CD4-positive, alpha-beta T cell treated with Interleukin-1 beta for 1 hour (primary cell): Measurements from ENCODE around the gene TVP23A.

Experiments used
- DNase-seq, 2 donors: peaks; one replicate each; pipeline ENCODE4 v3.0.0-alpha.2; 2020 to 2022

The TVP23A gene

DNA sequence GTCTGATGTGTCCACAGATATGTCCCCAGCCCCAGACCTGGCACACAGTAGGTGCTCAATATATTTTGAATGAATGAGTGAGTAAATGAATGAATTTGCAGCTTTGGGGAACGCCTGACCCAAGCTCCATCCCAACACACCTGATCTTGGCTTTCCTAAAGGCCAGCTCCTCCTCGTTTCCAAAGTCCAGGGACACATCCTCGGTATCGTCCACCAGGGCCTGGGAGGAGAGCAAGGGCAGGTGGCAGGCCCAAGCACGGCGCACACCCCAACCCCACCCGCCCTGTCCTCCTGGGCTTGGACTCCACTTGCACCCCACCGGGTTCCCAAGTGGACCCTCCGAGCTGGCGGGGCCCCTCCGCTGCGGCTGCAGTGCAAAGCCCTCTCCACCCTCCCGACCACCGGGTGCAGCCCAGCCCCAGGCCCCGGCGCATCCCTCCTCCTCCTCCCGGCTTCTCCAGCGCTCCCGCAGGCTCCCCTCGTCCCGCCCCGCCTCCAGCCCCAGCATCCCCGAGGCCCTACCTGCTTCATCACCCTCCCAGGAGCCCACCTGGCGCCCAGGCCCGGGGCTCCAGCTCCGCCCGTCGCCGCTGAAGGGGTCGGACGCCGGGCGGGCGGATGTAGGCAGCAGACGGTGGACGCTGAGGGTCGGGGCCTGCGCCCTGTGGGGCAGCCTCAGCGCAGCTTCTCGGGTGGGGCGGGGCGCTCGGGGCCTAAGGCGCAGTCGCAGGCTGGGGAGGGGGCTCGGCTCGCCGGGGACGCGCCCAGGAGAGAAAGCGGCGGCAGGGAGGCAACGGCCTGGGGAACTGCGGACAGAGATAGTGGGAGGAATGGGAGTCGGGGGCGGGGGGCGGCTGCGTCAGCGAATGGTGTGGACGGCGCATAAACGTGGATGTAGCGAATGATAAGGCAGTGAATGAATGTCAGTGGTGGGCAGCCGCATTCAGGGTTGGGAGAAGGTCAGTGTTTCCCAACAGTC lies at the start of gene TVP23A:
TVP23A (minus strand) TSS at position 832 of the 979 bp plus-strand sequence; CDS start at position 531, 301 bp downstream.
- no peak for DNase-seq

DNA sequence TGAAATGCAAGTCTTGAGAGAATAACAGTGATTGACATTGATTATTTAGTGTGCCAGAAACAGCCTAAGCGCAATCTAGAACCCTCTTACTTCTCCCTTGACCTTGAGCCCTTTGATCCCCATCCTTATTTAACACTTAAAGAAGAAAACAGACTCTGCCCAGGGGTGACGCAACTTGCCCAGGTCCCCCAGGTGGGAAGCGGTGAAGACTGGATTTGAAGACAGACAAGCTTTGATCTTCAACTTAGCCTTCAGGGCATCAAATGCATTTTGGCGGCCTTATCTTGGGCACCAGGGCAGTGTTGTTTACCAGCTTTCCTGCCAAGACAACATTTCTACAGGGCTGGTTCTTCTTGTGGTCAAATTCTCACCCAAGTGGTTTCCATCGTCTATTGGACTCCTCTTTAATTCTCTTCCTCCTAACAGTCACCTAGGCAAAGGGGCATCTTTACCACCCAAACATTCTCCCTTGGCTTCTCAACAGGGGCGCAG lies 49.6 kb upstream of the TVP23A start:
- DNase-seq = no peak

DNA sequence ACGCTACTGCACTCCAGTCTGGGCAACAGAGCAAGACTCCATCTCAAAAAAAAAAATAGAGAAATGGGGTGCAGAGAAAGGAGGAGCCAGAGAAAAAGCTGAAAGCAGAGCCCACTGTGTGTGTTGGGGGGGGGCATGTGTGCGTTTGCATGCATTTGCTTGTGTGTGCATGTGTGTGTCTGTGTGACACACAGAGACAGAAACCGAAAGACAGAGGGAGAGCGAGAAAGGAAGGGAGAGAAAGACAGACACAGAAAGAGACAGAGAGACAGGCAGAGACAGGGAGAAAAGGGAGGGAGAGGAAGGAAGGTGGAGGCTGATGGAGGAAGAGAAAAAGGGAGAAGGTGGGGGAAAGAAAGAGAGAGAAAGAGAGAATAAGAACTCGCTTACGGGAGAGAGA lies 48.6 kb upstream of the TVP23A start:
- no peak for DNase-seq

DNA sequence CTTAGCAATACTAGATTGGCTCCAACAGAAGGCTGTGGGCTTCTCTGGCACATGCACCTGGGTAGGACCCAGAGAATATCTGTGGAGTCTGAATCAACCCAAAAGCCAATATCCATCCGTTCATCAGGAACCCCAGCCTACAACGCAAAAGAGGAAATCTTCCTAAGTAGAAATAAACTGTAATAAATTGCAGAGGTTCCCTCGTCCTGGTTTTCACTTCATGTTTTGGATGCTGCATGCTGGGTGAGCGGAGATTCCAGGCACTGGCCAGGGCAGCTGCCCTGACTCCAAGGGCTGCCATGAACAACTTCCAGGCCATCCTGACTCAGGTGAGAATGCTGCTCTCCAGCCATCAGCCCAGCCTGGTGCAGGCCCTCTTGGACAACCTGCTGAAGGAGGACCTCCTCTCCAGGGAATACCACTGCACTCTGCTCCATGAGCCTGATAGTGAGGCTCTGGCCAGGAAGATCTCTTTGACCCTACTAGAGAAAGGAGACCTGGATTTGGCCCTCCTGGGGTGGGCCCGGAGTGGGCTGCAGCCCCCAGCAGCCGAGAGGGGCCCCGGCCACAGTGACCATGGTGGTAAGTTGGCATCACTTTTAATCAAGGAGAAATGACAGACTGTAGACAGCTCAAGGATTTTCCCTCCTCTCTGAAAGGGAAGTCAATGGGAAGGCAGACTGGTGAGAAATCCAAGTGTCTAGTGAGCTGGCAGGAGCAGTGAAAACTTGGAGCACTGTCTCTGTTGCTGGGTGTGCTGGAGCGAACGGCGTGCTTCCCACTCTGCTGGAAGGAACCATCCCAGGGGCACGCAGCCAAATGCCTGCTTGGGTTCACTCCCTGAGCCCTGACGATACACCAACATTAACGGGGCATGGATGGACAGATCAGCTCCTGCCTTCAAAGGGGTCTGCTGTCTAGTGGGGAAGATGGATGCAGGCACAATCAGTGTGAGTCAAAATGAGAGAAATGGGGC lies 47.7 kb upstream of the TVP23A start:
- no peak for DNase-seq

DNA sequence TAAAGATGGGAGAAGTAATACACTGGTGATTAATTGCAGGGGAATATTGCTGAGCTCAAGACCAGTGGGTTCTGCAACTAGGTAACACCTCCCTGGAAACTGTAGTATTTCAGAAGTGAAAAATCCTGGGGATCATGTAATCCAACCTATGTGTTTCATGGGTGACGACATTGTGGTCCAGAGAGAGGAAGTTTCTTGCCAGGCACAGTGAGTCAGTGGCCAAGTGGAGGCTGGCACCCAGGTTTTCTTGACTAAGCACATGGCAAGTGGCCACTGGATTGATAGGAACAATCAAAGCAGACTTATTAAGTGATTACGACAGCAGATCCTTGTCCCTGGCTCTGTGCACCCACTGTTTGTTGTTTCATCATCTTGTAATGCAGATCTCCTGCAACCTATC lies 43.8 kb upstream of the TVP23A start:
- peak in 1 of 2 donors; percentile 75 for DNase-seq

DNA sequence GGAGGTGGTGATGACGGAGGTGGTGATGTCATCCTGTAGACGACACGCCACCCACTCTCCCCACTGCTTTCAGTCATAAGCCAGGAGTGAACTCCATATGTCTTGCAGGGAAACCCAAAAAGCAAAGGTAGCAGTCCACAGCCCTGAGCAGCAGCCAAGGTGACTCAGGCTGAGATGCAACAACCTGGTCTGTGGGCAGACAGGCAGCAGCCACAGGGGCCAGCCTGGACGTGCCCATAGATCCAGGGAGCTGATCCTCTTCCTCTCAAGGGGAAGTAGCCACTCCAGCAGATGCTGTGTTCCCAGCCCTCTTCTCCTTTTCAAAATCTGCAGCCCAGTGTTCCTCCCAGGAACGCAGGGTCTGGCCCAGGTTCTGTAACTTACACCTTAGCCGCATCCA lies 41.1 kb upstream of the TVP23A start:
- no peak for DNase-seq

DNA sequence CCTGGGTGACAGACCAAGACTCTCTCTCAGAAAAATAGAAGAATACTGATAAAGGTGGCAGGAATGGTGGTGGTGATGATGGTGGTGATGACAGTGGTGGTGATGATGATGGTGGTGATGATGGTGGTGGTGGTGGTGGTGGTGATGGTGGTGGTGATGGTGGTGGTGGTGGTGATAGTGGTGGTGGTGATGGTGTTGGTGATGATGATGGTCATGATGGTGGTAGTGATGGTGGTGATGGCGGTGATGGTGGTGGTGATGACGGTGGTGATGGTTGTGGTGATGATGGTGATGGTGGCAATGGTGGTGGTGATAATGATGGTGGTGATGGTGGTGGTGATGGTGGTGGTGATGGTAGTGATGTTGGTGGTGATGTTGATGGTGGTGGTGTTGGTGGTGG lies 40.4 kb upstream of the TVP23A start:
- DNase-seq = no peak

DNA sequence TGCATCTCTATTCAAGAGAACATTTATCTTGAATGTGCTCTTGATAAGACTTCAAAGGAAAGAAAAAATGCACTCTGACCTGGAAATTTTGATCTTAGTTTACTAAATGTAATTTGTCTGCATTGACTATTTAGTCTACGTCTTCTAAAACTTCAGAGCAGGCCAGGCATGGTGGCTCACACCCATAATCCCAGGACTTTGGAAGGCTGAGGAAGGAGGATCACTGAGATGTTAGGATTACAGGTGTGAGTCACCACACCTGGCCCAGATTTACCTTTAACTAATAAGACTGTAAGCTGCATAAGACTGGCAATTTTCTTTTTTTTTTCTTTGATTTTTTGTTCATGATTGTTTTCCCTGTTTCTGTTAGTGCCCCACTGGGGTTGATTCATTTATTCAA lies 39.6 kb upstream of the TVP23A start:
- no peak for DNase-seq

DNA sequence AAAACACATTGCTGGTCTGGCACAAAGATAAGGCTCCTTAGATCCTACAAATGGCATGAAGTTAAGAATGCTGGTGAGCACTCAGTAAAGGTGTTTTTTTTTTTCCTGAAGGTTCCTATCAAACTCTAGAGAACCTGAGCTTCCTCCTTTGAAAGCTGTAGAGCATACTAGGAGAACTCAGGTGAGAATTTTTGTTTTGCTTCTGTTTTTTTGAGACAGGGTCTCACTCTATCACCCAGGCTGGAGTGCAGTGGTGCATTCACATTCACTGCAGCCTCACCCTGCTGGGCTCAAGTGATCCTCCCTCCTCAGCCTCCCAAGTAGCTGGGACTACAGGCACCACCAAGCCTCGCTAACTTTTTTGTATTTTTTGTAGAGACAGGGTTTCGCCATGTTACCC lies 37.4 kb upstream of the TVP23A start:
- no peak for DNase-seq

DNA sequence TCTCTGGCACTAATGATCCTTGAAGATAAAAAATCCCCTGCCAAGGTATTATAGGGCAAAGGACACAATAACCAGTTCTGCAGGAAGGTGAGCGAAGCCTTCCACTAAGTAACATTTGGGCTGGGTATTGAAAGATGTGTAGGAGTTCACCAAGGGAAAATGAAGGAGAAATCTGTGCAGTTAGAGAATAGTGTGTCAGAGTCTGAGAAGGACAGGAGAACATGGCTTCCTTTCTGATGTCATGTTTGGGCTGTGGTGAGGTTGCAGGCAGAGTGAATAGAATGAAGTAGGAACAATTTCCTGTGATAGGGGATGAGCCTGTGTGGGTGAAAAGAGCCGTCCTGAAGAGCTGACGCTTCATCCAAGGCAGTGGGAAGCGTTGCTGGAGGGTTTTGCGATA lies 34.4 kb upstream of the TVP23A start:
- no peak for DNase-seq

DNA sequence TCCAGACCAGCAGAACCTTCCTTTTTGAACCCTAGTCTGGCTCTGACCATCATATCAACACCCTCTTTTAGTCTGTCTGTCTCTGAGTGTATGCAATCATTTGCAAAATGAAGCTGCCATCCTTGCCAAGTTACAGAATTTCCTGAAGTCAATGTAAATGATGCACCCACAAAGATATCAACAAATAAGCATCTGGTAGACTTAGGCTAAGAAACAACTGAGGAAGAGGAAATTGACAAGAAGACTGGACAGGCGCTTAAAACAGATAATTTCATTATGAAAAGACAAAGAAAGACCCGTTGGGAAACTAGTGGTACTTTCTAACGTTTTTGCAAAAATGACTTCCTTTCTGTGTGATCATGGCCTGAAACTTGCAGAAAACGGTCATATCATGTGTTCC lies 33.7 kb upstream of the TVP23A start:
- DNase-seq = no peak

DNA sequence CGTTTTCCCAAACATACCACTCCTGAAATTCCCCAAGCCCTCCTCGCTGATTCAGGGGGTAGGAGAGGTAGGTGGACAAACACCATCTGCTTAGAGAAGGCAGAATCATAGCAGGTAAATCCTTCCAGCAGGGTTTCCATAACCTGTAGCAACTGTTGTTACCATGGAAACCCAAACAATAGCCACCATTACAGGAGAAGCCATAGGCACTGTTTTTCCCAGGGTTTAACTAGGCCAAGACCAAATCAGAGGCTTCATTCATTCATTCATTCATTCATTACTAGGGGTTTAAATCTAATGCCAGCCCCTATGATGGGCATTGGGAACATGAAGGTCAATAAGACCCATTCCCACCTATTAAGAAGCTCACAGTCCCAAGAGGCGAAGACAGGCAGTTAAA lies 32.9 kb upstream of the TVP23A start:
- no peak for DNase-seq

DNA sequence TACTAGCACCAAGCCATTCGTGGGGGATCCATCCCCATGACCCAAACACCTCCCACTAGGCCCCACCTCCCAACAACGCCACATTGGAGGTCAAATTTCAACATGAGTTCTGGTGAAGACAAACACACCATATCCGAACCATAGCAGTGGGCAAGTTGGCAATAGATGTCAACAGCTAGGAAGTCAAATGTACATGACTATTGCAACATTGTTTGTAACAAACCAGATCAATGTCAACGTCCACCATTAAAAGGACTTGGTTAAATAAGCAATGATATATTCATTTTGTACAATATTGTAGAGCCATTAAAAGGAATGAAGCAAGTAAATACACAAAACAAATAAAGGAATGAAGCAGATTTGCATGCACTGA lies 31.9 kb upstream of the TVP23A start:
- no peak for DNase-seq

DNA sequence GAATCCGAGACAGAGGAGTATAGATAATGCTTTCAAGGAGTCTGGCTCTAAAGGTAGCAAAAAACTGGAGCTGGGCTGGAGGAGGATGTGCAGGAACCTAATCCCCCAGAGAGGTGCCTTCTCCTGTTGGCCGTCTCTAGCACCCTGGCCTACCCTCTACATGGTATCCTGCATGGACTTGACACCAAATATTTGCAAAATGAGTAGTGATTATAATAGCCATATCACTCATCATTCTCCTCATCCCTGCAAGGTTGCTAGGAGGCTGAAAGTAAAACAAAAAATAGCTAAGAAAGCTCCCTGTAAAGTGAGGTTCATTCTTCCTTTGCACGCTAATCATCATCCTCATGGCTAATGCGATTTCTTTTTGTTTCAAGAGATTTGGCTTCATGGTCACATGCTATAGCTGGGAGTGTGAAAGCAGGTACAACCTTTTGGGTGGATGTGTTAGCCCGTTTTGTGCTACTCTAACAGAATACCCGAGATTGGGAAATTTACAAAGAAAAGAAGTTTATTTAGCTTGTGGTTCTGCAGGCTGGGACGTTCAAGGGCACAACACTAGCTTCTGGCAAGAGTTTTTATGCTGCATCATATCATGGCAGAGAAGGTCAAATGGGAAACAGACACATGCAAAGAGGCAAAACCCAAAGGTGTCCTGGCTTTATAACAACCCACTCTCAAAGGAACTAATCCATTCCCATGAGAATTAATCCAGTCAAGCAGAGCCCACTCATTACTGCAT lies 31.3 kb upstream of the TVP23A start:
- DNase-seq = no peak

DNA sequence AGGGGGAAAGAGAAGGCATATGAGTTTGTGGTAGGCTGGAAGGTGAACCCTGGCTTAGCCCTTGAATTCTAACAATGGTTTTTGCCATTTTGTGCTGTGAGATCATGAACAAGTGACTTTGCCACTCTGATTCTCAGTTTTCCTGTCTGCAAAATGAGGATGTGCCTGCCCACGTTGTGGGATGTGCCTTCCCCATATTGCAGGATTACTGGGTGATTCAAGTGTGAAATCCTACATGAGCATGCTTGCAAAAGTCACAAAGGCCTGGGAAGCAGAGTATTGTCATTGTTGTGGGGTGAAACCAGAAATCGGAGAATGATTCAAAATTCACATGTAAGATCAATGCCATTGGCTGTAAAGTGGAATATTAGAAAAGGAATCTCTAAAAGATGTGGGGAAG lies 28.6 kb upstream of the TVP23A start:
- DNase-seq = no peak

DNA sequence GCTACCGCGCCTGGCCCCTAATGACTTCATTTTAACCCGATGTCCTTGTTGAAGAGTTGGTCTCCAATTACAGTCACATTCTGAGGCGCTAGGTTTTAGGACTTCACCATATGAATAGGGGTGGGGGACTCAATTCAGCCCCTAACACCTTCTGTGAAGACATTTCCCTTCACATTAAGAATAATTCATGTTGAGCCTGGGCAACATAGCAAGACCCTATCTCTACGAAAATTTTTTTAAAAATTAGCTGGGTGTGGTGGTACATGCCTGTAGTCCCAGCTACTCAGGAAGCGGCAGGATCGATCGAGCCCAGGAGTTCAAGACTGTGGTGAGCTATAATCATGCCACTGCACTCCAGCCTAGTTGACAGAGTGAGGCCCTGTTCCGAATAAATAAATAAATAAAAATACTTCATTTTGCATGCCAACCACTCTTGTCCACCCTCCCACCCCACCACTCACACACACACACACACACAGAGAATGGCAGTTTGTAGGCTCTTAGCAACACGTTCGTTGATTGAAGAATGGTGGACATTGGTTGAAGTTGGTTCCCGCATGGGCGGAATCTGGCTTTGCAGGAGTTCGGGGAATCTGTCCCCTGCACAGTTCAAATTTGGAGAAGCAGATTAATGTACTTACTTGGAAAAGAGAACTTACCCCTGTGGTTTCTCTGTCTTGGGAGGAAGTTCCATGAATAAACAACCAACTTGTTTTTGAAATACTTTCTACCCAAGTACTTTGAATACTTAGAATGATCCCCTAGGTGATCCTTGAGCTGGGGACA lies 27.8 kb upstream of the TVP23A start:
- DNase-seq = no peak

DNA sequence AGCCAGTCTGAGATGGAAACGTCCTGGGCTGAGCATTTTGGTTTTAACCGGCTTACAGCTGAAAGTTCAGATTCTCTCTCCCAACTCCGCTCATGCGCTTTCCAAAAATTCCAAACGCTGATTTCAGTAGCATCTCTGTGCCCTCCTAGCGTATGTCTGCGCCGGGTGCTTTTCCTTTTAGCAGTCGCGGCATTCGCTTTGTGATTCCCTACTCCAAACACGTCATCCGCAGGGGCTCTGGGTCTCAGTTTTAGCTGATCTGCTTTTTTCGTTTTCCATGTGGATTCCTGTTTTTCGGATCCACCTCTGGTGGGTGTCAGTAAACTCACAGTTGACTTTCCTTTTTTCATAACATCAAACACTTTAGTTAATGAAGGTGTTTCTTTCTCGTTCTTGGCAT lies 22.1 kb upstream of the TVP23A start:
- no peak for DNase-seq

DNA sequence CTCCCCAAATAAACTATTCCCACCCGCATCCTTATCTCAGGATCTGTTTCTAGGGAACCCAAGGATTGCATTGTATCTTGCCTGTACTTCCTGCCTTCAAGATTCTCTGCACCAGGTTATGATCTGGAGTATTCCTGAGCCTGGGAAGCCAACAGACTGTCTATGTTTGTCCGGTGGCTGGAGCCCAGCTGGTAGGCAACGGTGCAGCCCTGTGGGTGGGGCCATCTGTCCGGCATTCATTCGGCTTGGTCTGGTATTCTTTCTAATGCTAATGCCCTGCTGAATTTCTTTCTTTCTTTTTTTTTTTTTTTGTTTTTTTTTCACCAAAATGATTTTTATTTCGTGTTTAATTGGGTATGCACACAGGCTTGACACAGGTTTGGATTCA lies 20.7 kb upstream of the TVP23A start:
- DNase-seq = no peak

DNA sequence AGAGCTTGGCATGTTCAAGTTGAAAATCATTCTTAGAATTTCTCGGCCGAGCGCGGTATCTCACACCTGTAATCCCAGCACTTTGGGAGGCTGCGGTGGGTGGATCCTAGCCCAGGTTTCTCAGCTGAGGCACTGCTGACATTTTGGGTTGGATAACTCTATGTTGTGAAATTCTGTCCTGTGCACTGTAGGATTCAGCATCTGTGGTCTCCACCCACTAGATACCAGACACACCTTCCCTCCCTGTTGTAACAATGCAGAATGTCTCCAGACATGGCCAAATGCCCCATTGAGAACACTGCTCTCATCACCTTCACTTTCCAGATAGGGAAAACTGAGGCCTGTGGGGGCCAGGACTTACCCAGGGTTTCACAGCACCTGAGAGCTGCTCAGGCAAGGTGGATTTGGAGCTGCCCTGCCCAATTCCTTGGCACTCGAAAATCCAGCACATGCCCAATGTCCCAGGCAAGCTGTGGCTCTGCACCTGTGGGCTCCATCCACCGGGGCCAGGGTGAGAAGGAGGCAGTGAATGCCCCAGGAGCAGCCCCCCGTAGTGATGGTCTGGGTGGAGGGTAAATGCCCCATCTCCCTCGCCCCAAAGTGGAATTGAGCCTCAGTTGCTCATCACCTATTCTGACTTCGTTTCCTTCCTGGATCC lies 20.2 kb upstream of the TVP23A start:
- no peak for DNase-seq

DNA sequence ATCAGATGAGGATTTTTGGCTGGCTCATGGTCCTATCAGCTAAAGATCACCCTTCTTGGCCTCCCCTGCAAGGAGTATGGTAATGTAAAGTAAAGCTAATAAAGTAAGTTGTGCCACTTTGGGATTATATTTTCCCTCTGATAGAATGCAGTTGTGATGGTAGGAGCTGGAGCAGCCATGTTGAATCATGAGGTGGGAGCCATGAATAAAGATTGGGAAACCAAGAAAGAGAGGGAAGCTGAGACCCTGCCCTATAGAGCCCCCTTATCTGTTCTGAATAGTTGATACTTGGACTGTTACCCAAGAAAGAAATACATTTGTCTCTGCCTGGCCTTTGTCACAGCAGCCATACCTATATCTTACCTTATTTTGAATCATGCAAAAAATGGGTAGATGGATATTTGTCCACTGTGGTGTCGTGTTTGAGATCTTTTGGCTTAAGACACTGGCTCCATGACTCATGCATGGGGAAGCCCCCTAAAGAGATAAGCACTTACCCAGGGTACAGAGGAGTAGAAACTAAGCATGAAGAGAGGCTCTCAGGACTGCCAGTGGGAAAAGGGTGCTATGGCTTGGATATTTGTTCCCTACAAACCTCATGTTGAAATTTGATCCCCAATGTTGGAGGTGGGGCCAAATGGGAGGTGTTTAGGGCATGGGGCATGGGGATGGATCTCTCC lies 17.7 kb upstream of the TVP23A start:
- no peak for DNase-seq
